AG09309 (cell line): ENCODE results near the gene PKP4.
"Not testable (repeated sequence)": the region's sequence is repeated elsewhere in the genome, so short reads cannot be mapped to it uniquely, and the experiment has no call there.

Experiments
- DNase-seq: peaks from one replicate; pipeline ENCODE4 v3.0.0-alpha.2; 2010; ENCODE audit warnings: low read depth
- H3K4me3 ChIP-seq: 2 replicates; pipeline ENCODE4 v1.5.1; 2011; ENCODE audit warnings: mild to moderate bottlenecking, low read depth, low read length, moderate library complexity; ENCODE audit not compliant: control insufficient read depth
- TF ChIP-seq, protein P1 (sequence below): IDR thresholded peaks from 2 replicates; pipeline ENCODE4 v1.5.1; 2011; ENCODE audit warnings: mild to moderate bottlenecking, low read depth, low read length, inconsistent platforms; ENCODE audit not compliant: insufficient read depth, control insufficient read depth; ENCODE audit errors: missing control alignments

PKP4 gene

DNA sequence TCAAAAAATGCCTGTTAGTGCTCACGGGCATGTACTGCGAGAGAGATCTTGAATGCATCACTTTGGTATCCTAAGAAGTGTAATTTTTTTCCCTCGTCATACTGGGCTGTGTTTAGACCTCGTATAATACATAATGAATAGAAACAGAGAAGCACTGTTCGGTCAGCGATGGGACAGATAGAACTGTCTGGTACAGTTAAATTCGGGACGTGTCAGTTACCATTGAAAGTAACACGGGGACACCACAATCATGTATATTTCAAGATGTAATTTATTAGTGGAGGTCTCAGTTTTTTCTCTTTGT lies 1.8 kb downstream of the PKP4 start:
- H3K4me3 ChIP-seq = peak overlapping the region; percentile 93
- DNase-seq = no peak

DNA sequence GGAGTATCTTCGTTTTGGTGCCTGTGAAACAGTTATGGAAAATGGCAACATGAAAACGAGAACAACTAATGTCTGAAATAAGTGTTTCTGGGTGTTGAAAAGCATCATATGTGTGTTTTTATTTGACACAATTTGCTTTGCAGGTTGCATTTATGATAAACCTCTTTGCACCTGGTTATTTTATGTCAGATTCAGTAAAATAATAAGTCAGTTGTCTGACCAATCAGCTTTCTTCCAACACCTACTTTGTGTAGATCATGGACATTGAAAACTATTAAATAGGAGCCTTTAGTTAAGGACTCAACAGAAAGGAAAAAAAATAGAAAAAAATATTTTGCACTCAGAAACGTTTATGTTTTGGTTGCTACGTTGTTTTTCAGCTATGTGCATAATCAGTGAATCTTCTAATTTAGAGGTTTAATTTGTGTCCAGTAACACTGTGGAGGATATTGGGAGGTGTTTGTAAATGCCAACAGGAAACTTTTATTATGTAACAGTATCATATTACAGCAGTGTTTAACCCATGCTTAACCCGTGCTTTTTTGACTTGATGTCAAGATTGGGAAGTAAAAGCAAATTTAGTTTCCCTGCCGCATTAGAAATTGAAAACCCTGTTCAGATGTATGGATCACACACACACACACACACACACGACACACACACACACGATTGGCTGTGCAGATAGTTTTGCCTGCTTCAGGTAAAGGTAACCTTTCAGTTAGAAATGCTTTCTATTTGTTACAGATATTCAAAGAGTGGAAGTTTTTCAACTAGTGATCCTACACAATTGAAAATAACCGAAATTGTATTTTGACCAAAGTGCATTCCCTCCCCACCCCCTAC lies 2.6 kb downstream of the PKP4 start:
- TF ChIP-seq, protein P1, sequence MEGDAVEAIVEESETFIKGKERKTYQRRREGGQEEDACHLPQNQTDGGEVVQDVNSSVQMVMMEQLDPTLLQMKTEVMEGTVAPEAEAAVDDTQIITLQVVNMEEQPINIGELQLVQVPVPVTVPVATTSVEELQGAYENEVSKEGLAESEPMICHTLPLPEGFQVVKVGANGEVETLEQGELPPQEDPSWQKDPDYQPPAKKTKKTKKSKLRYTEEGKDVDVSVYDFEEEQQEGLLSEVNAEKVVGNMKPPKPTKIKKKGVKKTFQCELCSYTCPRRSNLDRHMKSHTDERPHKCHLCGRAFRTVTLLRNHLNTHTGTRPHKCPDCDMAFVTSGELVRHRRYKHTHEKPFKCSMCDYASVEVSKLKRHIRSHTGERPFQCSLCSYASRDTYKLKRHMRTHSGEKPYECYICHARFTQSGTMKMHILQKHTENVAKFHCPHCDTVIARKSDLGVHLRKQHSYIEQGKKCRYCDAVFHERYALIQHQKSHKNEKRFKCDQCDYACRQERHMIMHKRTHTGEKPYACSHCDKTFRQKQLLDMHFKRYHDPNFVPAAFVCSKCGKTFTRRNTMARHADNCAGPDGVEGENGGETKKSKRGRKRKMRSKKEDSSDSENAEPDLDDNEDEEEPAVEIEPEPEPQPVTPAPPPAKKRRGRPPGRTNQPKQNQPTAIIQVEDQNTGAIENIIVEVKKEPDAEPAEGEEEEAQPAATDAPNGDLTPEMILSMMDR = no peak
- H3K4me3 ChIP-seq = no peak overlapping the region; the same call in 1 of the 2 replicates
- no peak for DNase-seq

More for the DNA sequence above, 1.8 kb downstream of the PKP4 start:
- TF ChIP-seq, protein P1 = no peak

DNA sequence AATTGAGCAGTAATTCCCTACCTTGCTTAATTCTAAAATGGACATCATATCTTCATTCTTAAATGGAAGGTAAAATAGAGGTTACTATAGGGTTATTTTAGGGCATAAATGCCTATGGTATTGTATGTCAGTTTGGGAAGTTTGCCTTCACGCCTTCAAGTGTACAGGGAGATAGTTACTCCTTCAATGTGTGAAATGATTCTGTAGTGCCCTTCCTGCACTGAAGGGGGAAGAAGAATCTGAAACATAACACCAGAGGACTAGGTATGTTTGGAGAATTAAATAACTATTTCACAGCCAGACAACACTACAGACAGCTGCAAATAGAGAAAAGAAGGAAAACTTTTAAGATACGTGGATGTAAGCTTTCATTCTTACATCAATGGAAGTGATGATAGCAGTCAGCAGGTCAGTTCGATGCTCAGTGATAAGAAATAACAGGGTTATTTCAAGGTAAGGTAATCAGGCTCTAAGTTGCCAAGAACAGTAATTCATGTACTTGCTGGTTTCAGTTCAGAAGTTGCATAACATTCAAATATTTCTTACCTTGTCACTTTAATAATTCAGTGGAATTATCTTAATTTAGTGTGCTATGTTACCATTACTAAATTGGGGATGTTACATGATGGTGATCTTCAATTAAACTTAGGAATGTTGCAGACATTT lies 4.0 kb downstream of the PKP4 start:
- TF ChIP-seq, protein P1 = peak; percentile 27
- H3K4me3 ChIP-seq = no peak overlapping the region
- no peak for DNase-seq

DNA sequence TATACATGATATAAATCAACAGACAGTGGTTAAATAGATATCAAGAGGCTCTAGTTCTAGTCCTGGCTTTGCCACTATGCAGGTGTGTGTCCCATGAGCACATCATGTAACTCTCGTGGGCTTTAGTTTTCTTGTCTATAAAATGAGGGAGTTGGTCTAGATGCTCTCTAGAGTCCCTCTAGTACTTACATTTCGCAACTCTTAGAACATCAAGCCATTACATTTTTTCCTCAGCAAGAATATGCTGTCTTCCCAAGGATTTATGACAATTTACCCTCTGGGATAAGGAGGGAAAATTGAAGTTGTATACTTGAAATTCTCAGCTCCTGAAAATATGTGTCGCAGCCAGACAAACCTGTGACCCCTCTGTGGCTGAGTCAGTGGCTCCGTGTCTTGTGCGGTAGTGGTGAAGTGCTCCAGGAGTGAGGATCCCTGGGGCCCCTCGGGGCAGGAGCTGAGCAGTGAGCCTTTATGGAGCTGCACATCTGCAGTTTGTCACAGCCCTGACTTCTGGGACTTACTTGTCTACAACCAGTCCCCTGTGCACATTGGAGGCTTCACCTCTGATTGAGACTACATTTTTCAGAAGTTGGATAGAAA lies 6.8 kb downstream of the PKP4 start:
- TF ChIP-seq, protein P1 = no peak
- H3K4me3 ChIP-seq = no peak overlapping the region
- DNase-seq = no peak

DNA sequence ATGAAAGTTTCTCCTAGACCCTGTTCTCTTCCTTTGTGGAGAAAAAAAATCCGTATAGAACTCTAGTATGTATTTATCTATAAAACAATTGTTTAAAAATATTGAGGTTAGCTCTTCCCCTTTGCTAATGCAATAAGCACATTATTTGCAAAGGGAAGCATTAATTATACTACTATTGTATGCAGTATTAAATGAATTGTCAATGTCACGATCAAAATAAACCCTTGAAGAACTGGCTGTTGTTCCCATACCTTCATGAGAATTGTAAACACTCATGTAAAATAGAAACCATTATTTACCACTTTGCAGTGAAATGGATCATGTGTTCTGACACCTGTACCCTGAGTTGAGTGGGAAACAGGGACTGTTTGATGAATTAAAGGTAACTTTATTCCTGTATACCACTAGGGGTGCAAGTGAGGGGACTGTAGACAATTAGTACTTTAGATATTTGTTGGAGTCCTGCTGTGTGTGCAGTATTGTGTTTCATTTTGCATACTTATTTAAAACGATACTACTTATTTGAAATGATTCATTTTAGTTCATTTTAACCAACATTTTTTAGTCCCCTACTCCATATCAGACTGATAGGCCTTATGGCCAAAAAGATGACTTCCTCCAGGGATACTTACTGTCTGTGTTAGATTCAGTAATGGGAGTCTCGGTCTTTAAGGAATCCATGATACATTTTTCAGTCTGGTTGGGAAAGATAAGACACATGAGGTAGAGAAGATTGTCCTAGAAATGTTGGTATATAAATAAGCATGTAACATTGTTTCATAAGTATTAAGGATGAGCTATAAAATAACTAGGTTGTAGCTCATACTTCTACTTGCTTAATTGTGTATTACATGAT lies 7.9 kb downstream of the PKP4 start:
- H3K4me3 ChIP-seq = no peak overlapping the region
- no peak for DNase-seq
- TF ChIP-seq, protein P1 = peak; percentile 48

DNA sequence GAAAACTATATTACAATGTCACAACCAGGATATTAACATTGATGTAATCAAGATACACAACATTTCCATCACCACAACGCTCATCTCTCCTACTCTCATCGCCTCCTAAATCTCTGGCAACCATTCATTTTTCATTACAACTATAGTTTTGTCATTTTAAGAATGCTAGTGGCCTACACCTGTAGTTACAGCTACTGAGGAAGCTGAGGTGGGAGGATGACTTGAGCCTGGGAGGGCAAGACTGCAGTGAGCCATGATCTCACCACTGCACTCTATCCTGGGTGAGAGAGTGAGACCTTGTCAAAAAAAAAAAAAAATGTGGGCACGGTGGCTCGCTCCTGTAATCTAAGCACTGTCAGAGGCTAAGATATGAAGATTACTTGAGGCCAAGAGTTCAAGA lies 10.5 kb downstream of the PKP4 start:
- no peak overlapping the region for H3K4me3 ChIP-seq
- no peak for DNase-seq
- TF ChIP-seq, protein P1 = no peak

DNA sequence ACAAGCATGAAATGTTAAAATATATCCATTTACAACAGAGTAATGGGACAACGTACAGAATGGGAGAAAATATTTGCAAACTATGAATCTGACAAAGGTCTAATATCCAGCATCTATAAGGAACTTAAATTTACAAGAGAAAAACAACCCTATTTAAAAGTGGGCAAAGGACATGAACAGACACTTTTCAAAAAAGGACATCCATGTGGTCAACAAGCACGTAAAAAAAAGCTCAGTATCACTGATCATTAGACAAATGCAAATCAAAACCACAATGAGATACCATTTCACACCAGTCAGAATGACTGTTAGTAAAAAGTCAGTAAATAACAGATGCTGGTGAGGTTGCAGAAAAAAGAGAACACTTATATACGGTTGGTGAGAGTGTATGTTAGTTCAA lies 16.1 kb downstream of the PKP4 start:
- not testable (repeated sequence) for DNase-seq, H3K4me3 ChIP-seq

DNA sequence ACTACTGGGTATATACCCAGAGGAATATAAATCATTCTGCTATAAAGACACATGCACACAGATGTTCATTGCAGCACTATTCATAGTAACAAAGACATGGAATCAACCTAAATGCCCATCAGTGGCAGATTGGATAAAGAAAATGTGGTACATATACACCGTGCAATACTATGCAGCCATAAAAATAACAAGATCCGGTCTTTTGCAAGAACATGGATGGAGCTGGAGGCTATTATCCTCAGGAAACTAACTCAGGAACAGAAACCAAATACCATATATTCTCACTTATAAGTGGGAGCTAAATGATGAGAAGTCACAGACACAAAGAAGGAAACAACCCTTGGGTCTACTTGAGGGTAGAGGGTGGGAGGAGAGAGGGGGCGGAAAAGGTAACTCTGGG lies 16.5 kb downstream of the PKP4 start:
- not testable (repeated sequence) for DNase-seq, H3K4me3 ChIP-seq
